ENCODE measurements around the gene RAB15. TPM values are rescaled to one million over a fixed set of nuclear protein-coding genes. Genes with fewer than 3 reads are reported as not detected.

RAB15 gene
- total and polyA plus RNA-seq, 12 donors = 8.2 to 94.3 (median 31.6) TPM

DNA sequence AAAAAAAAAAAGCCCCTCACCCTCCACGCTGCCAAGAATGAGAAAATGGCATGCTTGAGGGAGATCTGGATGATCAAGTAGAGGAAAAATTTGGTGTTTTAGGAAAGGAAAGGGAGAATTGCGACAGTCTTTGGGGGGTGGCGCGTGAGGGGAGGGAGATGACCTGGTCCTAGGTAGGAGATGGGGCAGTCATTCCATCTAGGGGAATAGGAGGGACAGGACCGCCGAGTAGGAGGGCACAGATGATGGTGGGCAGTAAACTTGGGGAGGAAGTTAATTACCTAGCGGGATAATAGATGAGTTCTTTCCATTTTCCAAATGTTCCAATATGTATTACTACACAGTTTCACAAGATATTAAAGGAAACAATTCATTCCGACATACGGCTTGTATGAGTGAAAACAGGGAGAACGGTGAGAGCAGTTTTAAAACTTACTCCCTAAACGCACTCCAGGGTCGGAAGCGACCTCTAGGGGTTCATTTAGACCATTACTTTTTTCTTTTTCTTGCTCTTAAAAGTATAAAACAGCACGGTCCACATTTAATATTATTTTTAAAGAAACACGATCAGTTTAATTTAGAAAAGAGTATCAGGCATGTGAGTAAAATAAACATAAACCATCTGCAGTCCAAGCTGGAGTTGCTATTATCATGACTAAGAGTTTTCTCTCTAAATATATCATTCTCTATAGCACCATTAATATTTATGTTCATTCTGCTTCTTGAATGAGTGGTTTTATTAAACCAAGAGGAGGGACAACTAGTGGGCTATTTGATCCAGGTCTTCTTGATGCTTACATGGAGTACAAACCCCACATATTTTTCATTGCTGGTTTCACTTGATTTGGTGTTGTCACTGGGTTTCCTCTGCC is 11.5 kb upstream of the RAB15 start:
- ATAC-seq = no peak
- Histone ChIP-seq H3K36me3 (no peaks in the 10 kb centered on the region), H3K9me3 (no peaks in the 10 kb centered on the region), H3K4me3 (peak overlapping the region in 4 of 10 donors; percentile 7 to 36 (median 17)), H3K4me1 (peaks cover 5 to 26% (median 19%) of the 10 kb centered on the region in 9 donors), H3K27me3 (no peaks in the 10 kb centered on the region), H3K27ac (no peak overlapping the region)
- intact Hi-C loops (cut with DNase I) = loop anchor here in 7 of 10 donors (2.0 to 10.0 kb wide), 8 partner anchors 33 to 841 kb away; partner anchors contain the start of gene CHURC1 (in 2 of the 7)
- WGBS, 2 donors = 5 to 6% methylated on average over 15 of the region's 15 CpGs
- TF ChIP-seq, protein P1, sequence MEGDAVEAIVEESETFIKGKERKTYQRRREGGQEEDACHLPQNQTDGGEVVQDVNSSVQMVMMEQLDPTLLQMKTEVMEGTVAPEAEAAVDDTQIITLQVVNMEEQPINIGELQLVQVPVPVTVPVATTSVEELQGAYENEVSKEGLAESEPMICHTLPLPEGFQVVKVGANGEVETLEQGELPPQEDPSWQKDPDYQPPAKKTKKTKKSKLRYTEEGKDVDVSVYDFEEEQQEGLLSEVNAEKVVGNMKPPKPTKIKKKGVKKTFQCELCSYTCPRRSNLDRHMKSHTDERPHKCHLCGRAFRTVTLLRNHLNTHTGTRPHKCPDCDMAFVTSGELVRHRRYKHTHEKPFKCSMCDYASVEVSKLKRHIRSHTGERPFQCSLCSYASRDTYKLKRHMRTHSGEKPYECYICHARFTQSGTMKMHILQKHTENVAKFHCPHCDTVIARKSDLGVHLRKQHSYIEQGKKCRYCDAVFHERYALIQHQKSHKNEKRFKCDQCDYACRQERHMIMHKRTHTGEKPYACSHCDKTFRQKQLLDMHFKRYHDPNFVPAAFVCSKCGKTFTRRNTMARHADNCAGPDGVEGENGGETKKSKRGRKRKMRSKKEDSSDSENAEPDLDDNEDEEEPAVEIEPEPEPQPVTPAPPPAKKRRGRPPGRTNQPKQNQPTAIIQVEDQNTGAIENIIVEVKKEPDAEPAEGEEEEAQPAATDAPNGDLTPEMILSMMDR (IDR thresholded peaks at IDR 0.05) = peak; percentile 33 to 88 (median 70)
- peak in 1 of 2 donors; percentile 29 for DNase-seq

- DNase-seq (no peak), ATAC-seq (no peak)
- no peaks in the 10 kb centered on the region for H3K9me3 ChIP-seq
- intact Hi-C loops (cut with DNase I) = loop anchor here in 8 of 10 donors (5.0 to 10.0 kb wide), 7 partner anchors 62 to 845 kb away; partner anchors contain the start of gene CHURC1 (in 2 of the 8)
- no peaks in the 10 kb centered on the region for H3K36me3 ChIP-seq
- H3K27ac ChIP-seq = no peak overlapping the region
- 85 to 89% methylated on average over 5 of the region's 5 CpGs for WGBS, 2 donors
- no peaks in the 10 kb centered on the region for H3K27me3 ChIP-seq
- TF ChIP-seq, protein P1 (IDR thresholded peaks at IDR 0.05) = no peak
- peaks cover 0 to 7% (median 0%) of the 10 kb centered on the region in 9 donors for H3K4me1 ChIP-seq
- H3K4me3 ChIP-seq = no peak overlapping the region
These were observed 7.4 kb upstream of the RAB15 start for GRCh38 chr14:64979336-64980074.

DNA sequence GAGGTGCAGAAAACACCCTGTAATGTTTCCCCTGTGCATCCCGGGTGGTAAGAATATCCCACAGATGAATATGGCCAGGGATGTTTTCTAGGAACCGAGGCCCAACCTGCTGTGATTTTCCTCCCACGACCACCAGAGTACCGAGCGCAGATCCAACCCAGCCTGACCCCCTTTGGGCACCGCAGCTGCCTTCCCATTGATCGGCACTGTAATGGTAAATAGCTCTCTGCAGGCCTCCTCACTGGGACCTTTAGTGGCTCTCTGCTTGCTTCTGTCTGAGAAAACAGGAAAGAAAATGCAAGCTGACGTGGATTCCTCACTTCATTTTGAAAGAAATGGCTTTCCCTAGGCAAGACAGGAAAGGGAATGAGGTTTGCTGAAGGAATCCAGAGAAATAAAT is 2.4 kb upstream of the RAB15 start:
- Histone ChIP-seq H3K27ac (no peak overlapping the region), H3K4me1 (peaks cover 3 to 20% (median 11%) of the 10 kb centered on the region in 9 donors), H3K4me3 (no peak overlapping the region), H3K27me3 (peaks cover 0 to 22% (median 0%) of the 10 kb centered on the region in 7 donors), H3K9me3 (no peaks in the 10 kb centered on the region), H3K36me3 (no peaks in the 10 kb centered on the region)
- WGBS, 2 donors = 67% methylated on average over 8 of the region's 8 CpGs
- DNase-seq = no peak
- intact Hi-C loops (cut with DNase I) = loop anchor here in 2 of 10 donors (5.0 to 10.0 kb wide), 4 partner anchors 57 to 370 kb away; partner anchors contain the start of gene CHURC1 (in 1 of the 2)
- ATAC-seq = no peak
- TF ChIP-seq, protein P1 (IDR thresholded peaks at IDR 0.05) = no peak

- Histone ChIP-seq H3K27me3 (peaks cover 0 to 22% (median 0%) of the 10 kb centered on the region in 7 donors), H3K4me1 (peaks cover 3 to 20% (median 11%) of the 10 kb centered on the region in 9 donors), H3K4me3 (no peak overlapping the region), H3K9me3 (no peaks in the 10 kb centered on the region), H3K36me3 (no peaks in the 10 kb centered on the region), H3K27ac (no peak overlapping the region)
- TF ChIP-seq, protein P1 (IDR thresholded peaks at IDR 0.05) = no peak
- DNase-seq (no peak), ATAC-seq (no peak)
- WGBS, 2 donors = 96 to 97% methylated on average over 9 of the region's 9 CpGs
- intact Hi-C loops (cut with DNase I) = loop anchor here in 2 of 10 donors (5.0 to 10.0 kb wide), 4 partner anchors 57 to 371 kb away; partner anchors contain the start of gene CHURC1 (in 1 of the 2)
These were observed 1.7 kb upstream of the RAB15 start for GRCh38 chr14:64973826-64974225.
